Keratinocyte (primary cell): Measurements from ENCODE around the gene NUP153.

Experiments
- EZH2 ChIP-seq: IDR thresholded peaks from one replicate; pipeline ENCODE4 v1.6.1; 2012; ENCODE audit warnings: inconsistent platforms, mild to moderate bottlenecking, low read length, moderate library complexity
- TF ChIP-seq, protein P1 (sequence below), 3 experiments: IDR thresholded peaks in 1 of 3; conservative IDR thresholded peaks in 1 of 3; optimal IDR thresholded peaks in 1 of 3; 2 replicates in 2 of 3; 3 replicates in 1 of 3; pipeline versions ENCODE3 to v1.5.1; 2011; ENCODE audit warnings: low read length in 3 of 3, mild to moderate bottlenecking in 3 of 3, moderate library complexity in 2 of 3, control low read depth in 1 of 3, inconsistent platforms in 1 of 3; ENCODE audit not compliant: insufficient read depth in 2 of 3; ENCODE audit errors: extremely low read depth in 1 of 3

DNA sequence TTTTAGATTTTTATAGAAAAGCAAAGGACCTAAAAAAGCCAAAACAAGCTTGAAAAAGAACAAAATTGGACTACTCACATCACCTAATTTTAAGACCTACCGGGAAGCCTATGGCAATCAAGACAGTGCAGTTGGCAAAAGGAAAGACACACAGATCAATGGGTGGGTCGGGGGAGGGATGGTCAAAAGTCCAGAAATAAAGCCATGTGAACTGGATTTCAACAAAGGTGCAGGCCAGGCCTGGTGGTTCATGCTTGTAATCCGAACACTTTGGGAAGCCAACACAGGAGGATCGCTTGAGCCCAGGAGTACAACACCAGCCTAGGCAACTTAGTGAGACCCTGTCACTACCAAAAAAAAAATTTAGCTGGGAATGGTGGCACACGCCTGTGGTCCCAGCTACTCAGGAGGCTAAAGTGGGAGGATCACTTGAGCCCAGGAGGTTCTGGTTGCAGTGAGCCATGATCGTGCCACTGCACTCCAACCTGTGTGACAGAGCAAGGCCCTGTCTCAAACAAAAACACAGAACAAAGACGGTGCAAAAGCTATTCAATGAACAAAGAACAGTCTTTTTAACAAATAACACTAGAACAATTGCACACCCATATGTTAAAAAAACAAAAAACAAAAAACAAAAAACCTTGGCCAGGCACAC is 34.5 kb downstream of the NUP153 start:
- TF ChIP-seq, protein P1, sequence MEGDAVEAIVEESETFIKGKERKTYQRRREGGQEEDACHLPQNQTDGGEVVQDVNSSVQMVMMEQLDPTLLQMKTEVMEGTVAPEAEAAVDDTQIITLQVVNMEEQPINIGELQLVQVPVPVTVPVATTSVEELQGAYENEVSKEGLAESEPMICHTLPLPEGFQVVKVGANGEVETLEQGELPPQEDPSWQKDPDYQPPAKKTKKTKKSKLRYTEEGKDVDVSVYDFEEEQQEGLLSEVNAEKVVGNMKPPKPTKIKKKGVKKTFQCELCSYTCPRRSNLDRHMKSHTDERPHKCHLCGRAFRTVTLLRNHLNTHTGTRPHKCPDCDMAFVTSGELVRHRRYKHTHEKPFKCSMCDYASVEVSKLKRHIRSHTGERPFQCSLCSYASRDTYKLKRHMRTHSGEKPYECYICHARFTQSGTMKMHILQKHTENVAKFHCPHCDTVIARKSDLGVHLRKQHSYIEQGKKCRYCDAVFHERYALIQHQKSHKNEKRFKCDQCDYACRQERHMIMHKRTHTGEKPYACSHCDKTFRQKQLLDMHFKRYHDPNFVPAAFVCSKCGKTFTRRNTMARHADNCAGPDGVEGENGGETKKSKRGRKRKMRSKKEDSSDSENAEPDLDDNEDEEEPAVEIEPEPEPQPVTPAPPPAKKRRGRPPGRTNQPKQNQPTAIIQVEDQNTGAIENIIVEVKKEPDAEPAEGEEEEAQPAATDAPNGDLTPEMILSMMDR (optimal IDR thresholded peaks at IDR 0.05 in 1 of 3, IDR thresholded peaks at IDR 0.05 in 1 of 3, conservative IDR thresholded peaks at IDR 0.05 in 1 of 3; ENCODE audit: extremely low read depth in 1 of 3, insufficient read depth in 2 of 3, low read length in 3 of 3) = no peak
- no peak for TF ChIP-seq EZH2
